Measurements from ENCODE around the gene MAPT. TPM values are rescaled to one million over a fixed set of nuclear protein-coding genes. Genes with fewer than 3 reads are reported as not detected.

The MAPT gene
- total RNA-seq, 1 donor from 2014 or later = 0.18 TPM

GRCh38 chr17:45847101-45847500 is 47.3 kb upstream of the MAPT start:
- no peak overlapping the region for H3K27ac Mint-ChIP-seq
- no peaks in the 10 kb centered on the region for H3K4me1 Mint-ChIP-seq
- no peaks in the 10 kb centered on the region for H3K9me3 Mint-ChIP-seq
- TF ChIP-seq, protein P1, sequence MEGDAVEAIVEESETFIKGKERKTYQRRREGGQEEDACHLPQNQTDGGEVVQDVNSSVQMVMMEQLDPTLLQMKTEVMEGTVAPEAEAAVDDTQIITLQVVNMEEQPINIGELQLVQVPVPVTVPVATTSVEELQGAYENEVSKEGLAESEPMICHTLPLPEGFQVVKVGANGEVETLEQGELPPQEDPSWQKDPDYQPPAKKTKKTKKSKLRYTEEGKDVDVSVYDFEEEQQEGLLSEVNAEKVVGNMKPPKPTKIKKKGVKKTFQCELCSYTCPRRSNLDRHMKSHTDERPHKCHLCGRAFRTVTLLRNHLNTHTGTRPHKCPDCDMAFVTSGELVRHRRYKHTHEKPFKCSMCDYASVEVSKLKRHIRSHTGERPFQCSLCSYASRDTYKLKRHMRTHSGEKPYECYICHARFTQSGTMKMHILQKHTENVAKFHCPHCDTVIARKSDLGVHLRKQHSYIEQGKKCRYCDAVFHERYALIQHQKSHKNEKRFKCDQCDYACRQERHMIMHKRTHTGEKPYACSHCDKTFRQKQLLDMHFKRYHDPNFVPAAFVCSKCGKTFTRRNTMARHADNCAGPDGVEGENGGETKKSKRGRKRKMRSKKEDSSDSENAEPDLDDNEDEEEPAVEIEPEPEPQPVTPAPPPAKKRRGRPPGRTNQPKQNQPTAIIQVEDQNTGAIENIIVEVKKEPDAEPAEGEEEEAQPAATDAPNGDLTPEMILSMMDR (IDR thresholded peaks at IDR 0.05) = no peak
- H3K36me3 Mint-ChIP-seq (ENCODE audit: low read depth) = no peaks in the 10 kb centered on the region
- DNase-seq (no peak), ATAC-seq (ENCODE audit: low read depth) (no peak)
- ChIA-PET POLR2A (no interaction called here), CTCF (no interaction called here)
- H3K4me3 Mint-ChIP-seq = no peak overlapping the region
- peaks cover 3% of the 10 kb centered on the region for H3K27me3 Mint-ChIP-seq
- intact Hi-C loops (cut with micrococcal nuclease) = no loop called here

DNA sequence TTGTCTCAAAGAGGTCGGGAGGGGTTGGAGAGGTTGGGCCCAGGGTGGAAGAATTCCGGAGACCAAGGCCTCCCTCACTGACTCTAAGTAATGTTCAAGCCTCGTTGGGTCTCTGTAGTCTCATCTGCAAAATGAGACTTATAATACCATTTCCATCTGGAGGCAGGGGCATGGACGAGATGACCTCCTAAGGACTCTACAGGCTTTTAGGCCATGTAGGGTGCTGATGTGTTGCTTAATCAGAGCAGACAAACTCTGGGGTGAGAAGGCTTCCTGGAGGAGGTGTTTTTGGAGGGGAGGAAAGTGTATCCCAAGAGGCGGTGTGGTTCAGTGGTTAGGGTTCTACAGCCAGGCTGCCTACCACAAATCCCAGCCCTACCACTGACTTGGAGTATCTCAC is 46.6 kb upstream of the MAPT start:
- POLR2A ChIA-PET = no interaction called here
- no peak for DNase-seq
- TF ChIP-seq, protein P1 (IDR thresholded peaks at IDR 0.05) = no peak
- Mint-ChIP-seq H3K4me1 (no peaks in the 10 kb centered on the region), H3K4me3 (no peak overlapping the region), H3K36me3 (ENCODE audit: low read depth) (no peaks in the 10 kb centered on the region), H3K27ac (no peak overlapping the region), H3K9me3 (no peaks in the 10 kb centered on the region), H3K27me3 (peaks cover 8% of the 10 kb centered on the region)
- ATAC-seq (ENCODE audit: low read depth) = no peak
- intact Hi-C loops (cut with micrococcal nuclease) = no loop called here
- CTCF ChIA-PET = no interaction called here

- no peaks in the 10 kb centered on the region for H3K9me3 Mint-ChIP-seq
- ATAC-seq (ENCODE audit: low read depth) (no peak), DNase-seq (no peak)
- H3K27ac Mint-ChIP-seq = no peak overlapping the region
- CTCF ChIA-PET = no interaction called here
- peaks cover 11% of the 10 kb centered on the region for H3K27me3 Mint-ChIP-seq
- POLR2A ChIA-PET = no interaction called here
- H3K4me1 Mint-ChIP-seq = no peaks in the 10 kb centered on the region
- TF ChIP-seq, protein P1 (IDR thresholded peaks at IDR 0.05) = no peak
- intact Hi-C loops (cut with micrococcal nuclease) = no loop called here
- H3K4me3 Mint-ChIP-seq = no peak overlapping the region
- no peaks in the 10 kb centered on the region for H3K36me3 Mint-ChIP-seq (ENCODE audit: low read depth)
These were observed 45.9 kb upstream of the MAPT start for GRCh38 chr17:45848405-45848804.

- peaks cover 14% of the 10 kb centered on the region for H3K27me3 Mint-ChIP-seq
- DNase-seq (no peak), ATAC-seq (ENCODE audit: low read depth) (no peak)
- ChIA-PET CTCF (no interaction called here), POLR2A (no interaction called here)
- no peaks in the 10 kb centered on the region for H3K4me1 Mint-ChIP-seq
- H3K36me3 Mint-ChIP-seq (ENCODE audit: low read depth) = no peaks in the 10 kb centered on the region
- no peaks in the 10 kb centered on the region for H3K9me3 Mint-ChIP-seq
- TF ChIP-seq, protein P1 (IDR thresholded peaks at IDR 0.05) = no peak
- H3K4me3 Mint-ChIP-seq = no peak overlapping the region
- H3K27ac Mint-ChIP-seq = no peak overlapping the region
- intact Hi-C loops (cut with micrococcal nuclease) = no loop called here
These were observed 45.4 kb upstream of the MAPT start for GRCh38 chr17:45848868-45849535.

- DNase-seq = no peak
- peaks cover 19% of the 10 kb centered on the region for H3K27me3 Mint-ChIP-seq
- H3K4me3 Mint-ChIP-seq = no peak overlapping the region
- H3K27ac Mint-ChIP-seq = no peak overlapping the region
- H3K36me3 Mint-ChIP-seq (ENCODE audit: low read depth) = no peaks in the 10 kb centered on the region
- no peak for ATAC-seq (ENCODE audit: low read depth)
- CTCF ChIA-PET = no interaction called here
- POLR2A ChIA-PET = no interaction called here
- H3K4me1 Mint-ChIP-seq = no peaks in the 10 kb centered on the region
- intact Hi-C loops (cut with micrococcal nuclease) = no loop called here
- TF ChIP-seq, protein P1 (IDR thresholded peaks at IDR 0.05) = no peak
- no peaks in the 10 kb centered on the region for H3K9me3 Mint-ChIP-seq
These were observed 44.8 kb upstream of the MAPT start for GRCh38 chr17:45849536-45849990.

Data from activated B cell treated with CpG ODN at 0.5 μM for 24 hours (primary cell).